NCI-H128 (cell line): Measurements from ENCODE around the gene CAMK2D.

Source experiments
- DNase-seq: peaks from one replicate; lab custom pipeline; 2025; ENCODE audit not compliant: unreplicated experiment; lab: John Stamatoyannopoulos, UW

The CAMK2D gene

DNA sequence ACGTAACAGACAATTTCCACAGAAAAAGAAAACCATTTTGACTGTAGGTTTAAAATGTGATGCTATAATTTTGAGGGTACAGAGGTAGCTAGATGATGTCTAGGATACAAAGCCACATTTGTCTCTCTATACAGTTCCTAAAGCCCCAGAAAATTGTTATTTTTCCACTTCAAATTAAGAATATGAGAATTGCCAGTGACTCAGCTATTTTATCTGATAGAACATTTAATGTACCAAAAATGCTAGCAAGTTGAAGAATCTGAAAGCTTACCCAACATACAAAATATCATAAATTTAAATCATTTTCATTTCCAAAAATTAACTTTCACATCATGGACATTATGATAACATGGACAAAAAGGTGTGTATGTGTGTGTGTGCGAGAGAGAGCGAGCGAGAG is 148.0 kb downstream of the CAMK2D start:
- no peak for DNase-seq

DNA sequence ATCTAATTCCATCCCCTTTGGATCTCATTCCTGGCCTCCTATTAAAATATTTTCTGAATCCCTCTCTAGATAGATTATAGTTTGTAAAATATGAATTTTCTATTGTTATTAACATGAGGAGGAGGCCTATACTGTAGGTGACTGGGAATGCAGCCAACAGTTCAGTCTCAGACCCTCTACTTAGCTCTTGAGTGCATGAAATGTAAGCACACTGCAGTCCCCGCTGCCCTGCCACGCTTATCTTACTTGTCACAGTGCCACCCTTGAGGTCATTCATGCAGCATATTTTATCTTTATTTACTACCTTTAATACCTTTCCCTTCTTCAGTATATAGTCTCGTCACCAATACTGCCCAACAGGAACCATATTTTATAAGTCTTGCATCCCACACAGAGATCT is 151.0 kb downstream of the CAMK2D start:
- no peak for DNase-seq

DNA sequence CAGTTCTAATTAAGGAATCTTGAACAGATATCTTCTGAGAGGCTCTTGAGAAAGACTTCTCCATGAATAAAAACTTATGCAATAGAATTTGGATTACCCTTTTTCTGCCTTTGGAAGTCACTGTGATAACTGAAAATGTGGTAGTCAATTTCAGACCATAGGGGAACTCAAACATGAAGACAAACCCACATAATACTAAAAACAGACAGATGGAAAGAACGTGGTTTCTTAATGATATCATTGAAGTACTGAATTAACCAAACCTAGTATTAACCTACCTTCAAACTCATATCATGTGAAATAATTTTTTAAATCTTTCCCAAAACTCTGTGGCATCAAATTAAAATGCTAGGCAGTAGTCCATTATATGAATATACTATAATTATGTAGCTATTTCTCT is 153.5 kb downstream of the CAMK2D start:
- DNase-seq = no peak

GRCh38 chr4:113607147-113607720 is 154.3 kb downstream of the CAMK2D start:
- DNase-seq = no peak

- DNase-seq = no peak
Measured at GRCh38 chr4:113604955-113605354, 156.6 kb downstream of the CAMK2D start.

DNA sequence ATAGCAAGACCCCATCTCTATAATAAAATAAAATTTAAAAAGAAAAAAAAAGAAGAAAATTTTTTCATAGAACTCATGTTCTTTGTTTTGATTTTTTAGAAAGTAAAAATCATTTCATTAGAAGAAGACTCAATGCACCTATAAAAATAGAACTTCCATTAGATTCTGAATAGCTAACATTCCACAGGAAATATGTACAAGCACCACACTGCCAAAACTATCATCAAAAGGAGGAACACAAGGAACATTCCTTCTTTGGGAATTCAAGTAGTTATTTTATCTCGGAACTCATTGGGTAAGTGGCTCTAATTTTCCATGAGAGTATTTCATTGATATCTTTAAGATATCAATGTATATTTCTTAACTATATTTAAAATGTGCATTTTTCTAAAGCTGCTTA is 157.6 kb downstream of the CAMK2D start:
- no peak for DNase-seq

- no peak for DNase-seq
Measured at GRCh38 chr4:113602646-113603228, 158.8 kb downstream of the CAMK2D start.

DNA sequence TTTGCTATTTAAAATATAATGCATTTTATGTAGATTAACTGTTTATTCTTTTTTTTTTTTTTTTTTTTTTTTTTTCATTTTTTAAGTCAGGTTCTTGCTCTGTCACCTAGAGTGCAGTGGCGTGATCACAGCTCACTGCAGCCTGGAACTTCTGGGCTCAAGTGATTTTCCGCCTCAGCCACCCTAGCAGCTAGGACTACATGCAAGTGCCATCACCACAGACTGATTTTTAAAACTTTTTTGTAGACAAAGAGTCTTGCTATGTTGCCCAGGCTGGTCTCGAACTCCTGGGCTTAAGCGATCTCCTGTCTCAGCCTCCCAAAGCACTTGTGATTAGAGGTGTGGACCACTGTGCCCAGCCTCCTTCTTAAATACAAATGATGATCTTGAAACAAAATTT is 159.9 kb downstream of the CAMK2D start:
- no peak for DNase-seq

GRCh38 chr4:113596396-113596795 is 165.1 kb downstream of the CAMK2D start:
- no peak for DNase-seq

- DNase-seq = no peak
Measured at GRCh38 chr4:113594231-113594556, 167.3 kb downstream of the CAMK2D start.

DNA sequence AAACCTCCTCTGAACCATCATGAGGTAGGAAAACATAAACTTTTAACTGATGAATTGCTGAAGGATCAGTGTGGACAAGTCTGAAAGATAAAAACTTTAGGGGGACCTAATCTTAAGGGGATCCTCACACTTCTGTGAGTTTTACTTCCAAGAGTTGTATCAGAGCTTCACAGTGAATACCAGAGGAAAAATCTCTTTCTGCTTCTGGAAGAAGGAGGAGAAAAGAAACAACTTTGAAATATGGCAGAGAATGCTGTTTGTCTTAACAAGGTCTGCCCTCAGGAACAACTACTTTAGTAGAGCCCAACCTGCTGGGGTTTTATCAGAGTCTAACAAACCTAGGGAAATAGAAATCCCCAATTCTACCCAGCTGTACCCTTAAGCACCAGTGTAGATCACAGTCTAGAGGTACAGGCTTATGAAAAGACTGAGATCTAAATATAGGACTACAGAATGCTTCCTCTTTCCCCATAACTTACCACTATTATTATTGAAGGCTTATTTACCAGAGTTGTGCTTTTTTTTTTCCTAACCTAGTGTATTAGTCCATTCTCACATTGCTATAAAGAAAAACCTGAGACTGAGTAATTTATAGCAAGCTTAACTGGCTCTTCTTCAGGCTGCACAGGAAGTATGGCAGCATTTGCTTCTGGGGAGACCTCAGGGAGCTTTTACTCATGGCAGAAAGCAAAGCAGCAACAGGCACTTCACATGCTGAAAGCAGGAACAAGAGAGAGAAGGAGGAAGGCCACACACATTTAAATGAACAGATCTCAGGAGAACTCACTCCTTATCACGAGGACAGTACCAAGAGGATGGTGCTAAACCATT is 167.9 kb downstream of the CAMK2D start:
- no peak for DNase-seq

GRCh38 chr4:113591982-113592381 is 169.6 kb downstream of the CAMK2D start:
- DNase-seq = no peak

GRCh38 chr4:113588895-113589668 is 172.5 kb downstream of the CAMK2D start:
- no peak for DNase-seq

DNA sequence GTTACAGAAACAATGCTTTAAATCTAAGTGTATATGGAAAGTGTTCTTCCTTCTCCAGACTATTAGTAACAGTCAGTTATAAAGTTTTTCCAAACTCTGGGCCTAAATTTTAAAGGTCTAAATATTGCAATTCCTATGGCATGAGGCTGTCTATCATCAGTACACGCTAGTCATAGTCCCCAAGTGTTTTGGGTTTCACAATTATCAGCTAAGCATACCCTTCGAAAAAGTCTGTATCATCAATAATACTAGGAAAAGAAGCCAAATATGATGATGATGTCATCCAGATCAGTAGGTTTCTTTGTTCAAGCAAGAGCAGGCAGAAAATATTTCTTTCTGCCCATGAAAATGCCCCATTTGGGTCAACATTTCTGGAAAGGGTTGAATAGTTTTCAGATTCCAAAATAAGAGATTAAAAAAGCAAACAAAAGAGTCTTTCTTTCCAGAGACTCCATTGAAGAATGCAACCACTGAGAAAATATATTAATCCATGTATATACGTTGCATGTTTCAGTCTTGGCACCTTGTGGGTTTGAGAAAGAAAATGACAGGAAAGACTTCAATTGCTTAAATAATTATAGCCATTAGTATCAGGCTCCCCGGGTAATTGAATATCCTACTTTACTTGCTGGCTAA is 173.8 kb downstream of the CAMK2D start:
- DNase-seq = no peak

DNA sequence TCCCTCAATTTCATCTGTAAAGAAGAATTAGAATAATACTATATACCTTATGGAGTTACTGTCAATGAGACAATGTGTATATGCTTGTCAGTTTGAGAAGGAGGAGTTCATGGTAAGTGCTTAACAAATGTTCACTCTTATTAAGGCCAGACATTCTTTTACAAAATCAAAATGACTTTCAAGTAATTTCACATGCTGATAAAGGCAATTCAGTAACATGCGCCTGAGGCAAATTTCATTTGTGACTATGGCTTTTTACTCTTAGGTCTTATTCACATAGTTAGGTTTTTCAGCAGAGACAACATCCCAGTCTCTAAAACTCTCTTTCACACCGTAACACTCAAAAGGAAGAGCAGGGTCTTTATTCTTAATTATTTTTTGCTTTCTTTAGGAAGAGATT is 174.4 kb downstream of the CAMK2D start:
- no peak for DNase-seq

GRCh38 chr4:113586072-113586471 is 175.5 kb downstream of the CAMK2D start:
- DNase-seq = no peak

- DNase-seq = no peak
Measured at GRCh38 chr4:113584407-113585150, 177.0 kb downstream of the CAMK2D start.

DNA sequence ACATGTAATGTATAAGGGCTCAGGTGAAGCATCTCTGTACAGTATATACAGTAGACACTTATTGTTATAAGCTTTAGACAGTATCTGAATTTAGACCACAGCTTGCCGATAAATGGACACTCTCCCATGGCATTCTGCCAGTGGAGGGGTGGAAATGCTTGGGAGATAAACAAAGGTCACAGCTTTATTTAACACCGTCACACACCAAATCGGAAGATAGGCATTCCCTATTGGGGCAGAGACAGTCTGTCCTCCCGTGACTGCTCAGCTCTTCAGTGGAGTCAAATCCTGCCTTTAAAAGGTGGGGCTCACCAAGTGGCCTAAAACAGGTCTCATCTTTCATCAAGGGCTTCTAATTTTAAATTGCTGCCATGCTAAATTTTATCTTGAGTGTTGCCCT is 178.8 kb downstream of the CAMK2D start:
- DNase-seq = no peak

DNA sequence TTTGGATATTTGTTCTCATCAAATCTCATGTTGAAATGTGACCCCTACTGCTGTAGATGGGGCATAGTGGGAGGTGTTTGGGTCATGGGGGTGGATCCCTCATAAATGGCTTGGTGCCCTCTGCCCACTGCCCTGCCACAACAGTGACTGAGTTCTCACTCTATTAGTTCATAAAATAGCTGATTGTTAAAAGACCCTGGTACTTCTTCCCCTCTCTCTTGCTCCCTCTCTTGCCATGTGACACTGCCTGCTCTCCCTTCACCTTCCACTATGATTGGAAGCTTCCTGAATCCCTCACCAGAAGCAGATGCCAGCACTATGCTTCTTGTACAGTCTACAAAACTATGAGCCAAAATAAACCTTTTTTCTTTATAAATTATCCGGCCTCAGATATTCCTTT is 182.2 kb downstream of the CAMK2D start:
- no peak for DNase-seq

- DNase-seq = no peak
Measured at GRCh38 chr4:113576947-113577678, 184.4 kb downstream of the CAMK2D start.
